UCSD-AML1 (cell line): ENCODE data around the gene KRT75.
"Not testable (repeated sequence)": the region's sequence is repeated elsewhere in the genome, so short reads cannot be mapped to it uniquely, and the experiment has no call there.

ENCODE experiments used
- DNase-seq: peaks from one replicate; lab custom pipeline; 2025; ENCODE audit not compliant: unreplicated experiment; lab: John Stamatoyannopoulos, UW

KRT75 gene

GRCh38 chr12:52418576-52419110 lies 15.5 kb downstream of the KRT75 start:
- no peak for DNase-seq

GRCh38 chr12:52417740-52418139 lies 16.4 kb downstream of the KRT75 start:
- no peak for DNase-seq

GRCh38 chr12:52416795-52417194 lies 17.4 kb downstream of the KRT75 start:
- no peak for DNase-seq

- no peak for DNase-seq
Observed at GRCh38 chr12:52415870-52416750, 18.1 kb downstream of the KRT75 start.

- no peak for DNase-seq
Observed at GRCh38 chr12:52414936-52415335, 19.2 kb downstream of the KRT75 start.

GRCh38 chr12:52413782-52414345 lies 20.3 kb downstream of the KRT75 start:
- DNase-seq = no peak

GRCh38 chr12:52413202-52413601 lies 21.0 kb downstream of the KRT75 start:
- no peak for DNase-seq

GRCh38 chr12:52411815-52412214 lies 22.4 kb downstream of the KRT75 start:
- DNase-seq = no peak

- not testable (repeated sequence) for DNase-seq
Observed at GRCh38 chr12:52410589-52411248, 23.5 kb downstream of the KRT75 start.

- DNase-seq = no peak
Observed at GRCh38 chr12:52407918-52408317, 26.3 kb downstream of the KRT75 start.

- no peak for DNase-seq
Observed at GRCh38 chr12:52405922-52406385, 28.2 kb downstream of the KRT75 start, which contains the start of gene KRT82. Gene KRT82, minus strand, starts transcription at chr12:52406335. Its CDS starts 58 bp downstream, at chr12:52406277.

- DNase-seq = no peak
Observed at GRCh38 chr12:52404951-52405350, 29.2 kb downstream of the KRT75 start.

- no peak for DNase-seq
Observed at GRCh38 chr12:52403561-52403960, 30.6 kb downstream of the KRT75 start.

- DNase-seq = no peak
Observed at GRCh38 chr12:52402873-52403540, 31.2 kb downstream of the KRT75 start.

GRCh38 chr12:52402377-52402776 lies 31.8 kb downstream of the KRT75 start:
- no peak for DNase-seq

- DNase-seq = no peak
Observed at GRCh38 chr12:52401926-52402325, 32.2 kb downstream of the KRT75 start.

GRCh38 chr12:52401526-52401925 lies 32.6 kb downstream of the KRT75 start:
- no peak for DNase-seq

- no peak for DNase-seq
Observed at GRCh38 chr12:52400906-52401305, 33.3 kb downstream of the KRT75 start.

GRCh38 chr12:52399756-52400155 lies 34.4 kb downstream of the KRT75 start:
- DNase-seq = no peak

- DNase-seq = no peak
Observed at GRCh38 chr12:52398176-52398575, 36.0 kb downstream of the KRT75 start.

- DNase-seq = no peak
Observed at GRCh38 chr12:52396656-52397055, 37.5 kb downstream of the KRT75 start.
